GM21360 (cell line): ENCODE results near the gene TRPV5.

Source experiments
- ATAC-seq: cut with Tn5 transposase; IDR thresholded peaks from one replicate; pipeline ENCODE4 v1.9.1; 2021; ENCODE audit warnings: mild to moderate bottlenecking, moderate library complexity; ENCODE audit not compliant: unreplicated experiment

TRPV5 gene

DNA sequence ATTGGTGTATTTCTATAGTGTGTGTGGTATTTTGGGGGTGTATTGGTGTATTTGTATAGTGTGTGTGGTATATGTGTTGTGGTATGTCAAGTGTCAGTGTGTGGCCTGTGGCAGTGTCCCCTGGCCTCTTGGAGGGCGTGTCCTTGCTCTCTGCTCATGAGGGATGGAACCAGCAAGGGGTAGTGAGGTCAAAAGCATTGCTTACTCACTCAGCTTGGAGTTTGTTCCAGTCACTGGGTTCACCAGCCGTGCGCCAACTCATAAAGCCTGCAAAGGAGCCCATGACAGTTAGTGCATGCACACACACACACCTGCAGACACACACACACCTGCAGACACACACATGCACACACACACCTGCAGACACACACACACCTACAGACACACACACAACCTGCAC is 43.7 kb downstream of the TRPV5 start:
- ATAC-seq = no peak

DNA sequence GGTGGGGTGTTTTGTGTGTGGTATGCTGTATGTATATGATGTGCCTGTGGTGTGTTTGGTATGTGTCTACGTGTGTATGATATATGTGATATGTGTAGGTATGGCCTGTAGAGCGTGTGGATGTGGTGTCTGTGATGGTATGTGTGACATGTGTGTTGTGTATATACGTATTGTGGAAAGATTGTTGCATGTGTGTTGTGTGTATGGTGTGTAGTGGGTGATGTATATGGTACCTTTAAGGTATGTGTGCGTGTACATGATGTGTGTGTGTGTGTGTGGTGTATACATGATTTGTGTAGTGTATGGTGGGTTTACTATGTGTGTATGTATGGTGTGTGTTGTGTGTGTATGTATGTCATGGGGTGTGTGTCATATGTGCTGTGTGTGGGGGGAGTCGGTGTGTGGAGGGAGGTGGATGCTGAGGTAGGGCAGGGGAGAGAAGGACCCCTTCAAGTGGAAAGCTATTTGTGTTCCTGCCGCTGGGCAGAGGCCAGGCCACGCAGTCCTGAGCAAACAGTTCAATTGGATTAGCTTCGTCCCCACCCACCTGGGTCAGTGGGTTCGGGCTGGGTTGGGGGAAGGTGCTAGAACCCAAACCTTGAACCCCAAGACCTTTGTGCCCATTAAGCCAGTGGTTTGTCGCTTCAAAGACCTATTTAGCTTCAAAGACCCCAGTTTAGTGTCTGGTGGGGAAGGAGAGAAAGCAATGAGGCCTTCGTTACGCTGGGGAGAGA is 46.1 kb downstream of the TRPV5 start:
- no peak for ATAC-seq

DNA sequence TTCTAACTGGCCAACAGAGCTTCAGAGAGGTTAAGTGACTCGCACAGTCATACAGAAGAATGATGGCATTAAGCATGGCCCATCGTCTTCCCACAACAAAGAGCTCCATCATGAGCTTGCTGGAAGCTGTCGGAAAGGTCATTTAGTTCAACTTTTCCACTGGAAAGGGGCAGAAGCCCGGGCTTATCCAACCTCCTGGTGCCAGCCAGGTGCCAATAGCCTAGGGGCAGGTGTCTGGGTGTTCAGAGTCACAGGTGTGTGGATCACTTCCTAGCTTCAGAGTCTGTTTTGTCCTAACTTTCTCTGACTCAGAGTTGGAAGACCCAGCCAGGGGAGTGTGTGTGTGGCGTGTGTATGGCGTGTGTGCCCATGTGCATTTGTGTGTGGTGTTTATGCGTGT is 46.7 kb downstream of the TRPV5 start:
- ATAC-seq = no peak

DNA sequence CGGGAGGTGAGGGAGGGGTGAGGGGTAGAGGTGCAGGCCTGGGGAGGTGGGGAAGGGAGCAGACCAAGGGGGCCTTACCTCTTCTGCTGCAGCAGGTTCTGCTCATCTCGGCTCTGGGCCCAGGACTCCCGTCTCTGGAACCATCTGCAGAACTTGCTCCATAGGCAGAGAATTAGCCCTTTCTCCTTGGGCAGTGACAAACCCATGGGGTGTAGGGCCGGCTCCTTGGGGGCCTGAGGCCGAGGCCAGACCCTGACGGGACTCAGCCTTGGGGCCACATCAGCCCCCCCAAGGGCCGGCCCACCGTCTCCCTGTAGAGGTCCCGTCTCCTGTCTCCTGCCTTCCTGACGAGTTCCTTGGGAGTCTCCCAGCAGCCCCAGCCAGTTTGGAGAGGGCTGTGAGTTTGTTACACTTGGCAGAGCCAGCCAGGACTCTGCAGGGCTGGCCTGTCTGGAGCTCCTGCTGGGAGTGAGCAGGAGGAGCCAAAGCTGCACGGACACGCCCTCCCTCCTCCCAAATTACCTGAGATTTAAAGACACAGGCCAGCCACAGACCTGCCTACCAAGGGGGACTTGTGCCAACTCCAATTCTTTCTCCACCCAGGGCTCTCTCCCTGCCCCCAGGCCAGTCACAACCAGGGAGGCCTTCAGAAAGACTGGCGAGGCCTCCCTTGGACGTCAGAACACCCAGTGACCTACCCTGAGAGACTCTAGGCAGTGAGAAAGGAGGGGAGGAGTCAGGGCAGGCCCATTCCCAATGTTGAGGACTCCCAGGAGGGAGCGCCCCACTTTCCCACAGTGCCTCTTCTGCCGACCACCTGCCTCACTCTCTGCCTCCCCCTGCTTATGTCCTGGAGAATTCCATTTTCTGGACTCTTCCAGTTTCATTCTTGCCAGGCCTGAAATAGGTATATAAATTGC is 48.0 kb downstream of the TRPV5 start, which contains the start of gene TRPV6:
Gene TRPV6 (minus strand): TSS at position 435 of the 920 bp plus-strand sequence.
- ATAC-seq = no peak

DNA sequence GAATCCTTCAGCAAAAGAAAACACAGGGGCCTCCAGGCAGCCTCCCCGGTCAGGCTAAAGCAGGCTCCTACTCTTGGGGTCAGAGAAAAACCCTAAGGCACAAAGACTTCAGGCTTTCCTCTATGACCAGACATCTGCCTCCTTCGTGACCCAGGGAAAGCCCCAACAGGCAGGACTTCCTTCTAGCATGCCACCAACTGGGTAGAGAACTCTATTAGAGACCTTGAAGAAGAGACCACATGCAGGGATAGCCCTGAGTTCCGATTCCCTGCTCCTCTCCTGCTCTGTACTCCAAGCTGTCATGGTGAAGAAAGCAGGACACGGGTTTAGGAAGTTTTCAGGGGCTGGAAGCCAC is 49.3 kb downstream of the TRPV5 start:
- no peak for ATAC-seq

DNA sequence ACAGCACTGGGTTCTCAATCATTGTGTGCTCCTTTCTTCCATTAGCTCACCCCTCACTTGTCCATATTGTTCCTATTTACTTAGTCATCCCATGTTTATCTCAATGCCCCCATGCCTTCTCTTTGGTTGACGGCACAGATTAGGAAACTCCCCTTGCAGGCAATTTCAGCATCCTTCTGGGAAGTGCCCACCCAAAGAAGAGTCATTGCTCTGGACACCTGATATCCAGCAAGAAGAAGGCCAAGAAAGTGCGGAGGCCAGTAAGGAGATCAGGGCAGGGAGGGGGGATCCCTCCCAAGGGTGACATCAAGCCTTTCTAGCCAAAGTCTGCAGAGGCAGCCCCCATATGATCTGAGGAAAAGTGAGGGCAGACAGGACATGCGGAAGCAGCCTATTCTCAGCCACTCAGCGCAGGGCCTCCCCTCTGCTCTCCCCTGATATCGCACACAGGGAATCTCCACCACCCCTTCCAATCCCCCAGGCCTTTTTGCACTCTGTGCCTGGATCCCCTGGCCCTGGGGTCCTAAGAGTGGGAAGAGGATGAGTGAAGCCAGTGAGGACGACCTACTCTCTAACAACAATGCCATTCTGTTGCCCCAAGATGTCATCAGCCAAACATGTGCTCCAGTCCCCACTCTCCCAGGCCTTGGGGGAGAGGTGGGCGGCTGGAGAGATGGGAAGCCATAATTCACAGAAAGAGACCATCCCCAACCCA is 49.8 kb downstream of the TRPV5 start:
- no peak for ATAC-seq

DNA sequence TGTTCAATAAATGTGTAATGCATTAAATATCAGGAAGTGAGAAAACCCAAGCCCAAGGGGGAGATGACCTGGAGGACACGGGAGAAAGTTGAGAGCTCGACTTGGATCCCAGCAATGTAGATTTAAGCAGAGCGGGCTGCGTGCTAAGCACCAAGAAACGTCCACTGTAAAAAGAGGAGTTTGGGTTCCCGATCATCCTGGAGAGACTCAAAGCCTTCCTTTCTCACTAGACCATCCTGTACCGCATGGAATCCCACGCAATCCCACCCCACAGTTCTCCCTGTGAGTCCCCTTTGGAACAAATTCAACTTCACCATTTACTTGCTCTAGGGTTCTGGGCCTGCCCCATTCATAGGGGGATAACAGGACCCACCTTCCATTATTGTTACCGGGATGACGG is 50.4 kb downstream of the TRPV5 start:
- no peak for ATAC-seq

DNA sequence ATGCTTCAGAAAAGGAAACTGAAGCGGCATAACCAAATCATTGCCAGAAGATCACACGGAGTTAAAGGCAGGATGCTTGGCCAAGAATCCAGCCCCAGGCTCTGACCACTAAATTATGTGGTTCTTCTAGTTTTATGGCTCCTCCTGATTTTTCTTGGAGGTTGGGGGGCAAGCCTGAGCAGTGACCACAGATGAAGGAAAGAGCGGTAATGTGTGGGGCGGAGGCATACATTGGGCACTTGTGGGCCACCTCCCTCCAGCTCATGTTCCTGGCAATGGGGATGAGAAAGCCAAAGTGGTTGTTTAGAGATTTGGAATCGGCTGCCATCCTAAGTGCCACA is 51.2 kb downstream of the TRPV5 start:
- ATAC-seq = no peak

DNA sequence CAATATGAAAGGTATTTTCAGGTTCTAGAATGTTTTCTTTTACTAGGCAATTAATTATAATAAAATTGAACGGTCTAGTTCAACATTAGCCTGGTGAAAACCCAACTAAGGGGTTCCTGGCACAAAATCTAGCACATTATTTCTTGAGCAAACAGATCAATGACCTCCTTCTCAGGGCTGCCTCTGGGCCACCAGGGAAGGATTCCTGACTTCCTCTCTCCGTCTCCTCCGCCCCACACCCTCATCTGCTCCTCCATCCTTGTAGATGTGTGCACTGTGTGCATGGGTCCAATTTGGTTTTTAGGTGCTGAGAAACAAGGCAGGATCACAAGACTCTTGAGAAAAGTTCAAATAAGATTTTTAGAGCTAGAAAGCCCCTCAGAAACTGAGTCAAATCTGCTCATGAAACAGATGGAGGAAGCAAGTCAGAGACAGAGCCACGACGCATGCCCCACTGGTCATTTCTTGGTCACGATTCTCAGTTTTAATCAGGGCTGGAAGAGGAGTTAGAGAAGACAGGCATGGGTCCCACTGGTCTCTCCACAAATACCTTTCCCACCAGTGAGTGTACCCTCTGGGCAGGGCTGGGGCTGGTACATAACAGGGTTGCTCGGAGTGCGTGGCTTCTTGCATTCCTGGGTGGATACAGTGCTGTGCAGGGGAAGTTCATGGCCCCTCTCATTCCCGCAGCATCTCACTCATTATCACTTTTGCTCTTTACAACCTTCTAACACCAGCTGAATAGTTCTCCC is 51.8 kb downstream of the TRPV5 start:
- no peak for ATAC-seq

DNA sequence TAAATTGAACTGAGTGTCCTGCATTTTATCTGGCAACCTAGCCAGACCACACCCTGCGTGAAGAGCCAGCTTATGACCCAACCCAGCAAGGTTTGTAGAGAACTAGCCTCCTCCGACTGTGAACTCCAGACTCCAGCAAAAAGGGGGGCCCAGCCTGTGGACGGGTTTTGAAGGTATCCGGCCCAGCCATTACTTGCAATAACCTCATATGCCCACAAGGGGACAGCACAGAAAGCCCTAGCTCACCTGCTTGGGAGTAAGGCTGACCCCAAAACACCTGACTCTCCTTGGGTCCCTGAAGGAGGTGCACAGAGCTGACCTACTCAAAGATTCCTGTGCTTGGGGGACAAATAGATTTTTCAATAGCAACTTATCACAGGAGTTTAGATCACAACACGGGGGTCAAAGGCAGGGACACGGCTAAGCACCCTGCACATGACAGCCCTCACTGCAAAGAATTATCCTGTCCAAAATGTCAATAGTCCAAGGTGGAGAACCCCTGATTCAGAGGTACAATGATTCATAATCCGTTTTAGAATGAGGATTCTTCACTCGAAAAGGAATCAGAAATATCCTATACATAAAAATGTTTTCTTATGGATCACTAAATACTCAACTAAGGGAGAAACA is 52.6 kb downstream of the TRPV5 start:
- peak; percentile 70 for ATAC-seq

DNA sequence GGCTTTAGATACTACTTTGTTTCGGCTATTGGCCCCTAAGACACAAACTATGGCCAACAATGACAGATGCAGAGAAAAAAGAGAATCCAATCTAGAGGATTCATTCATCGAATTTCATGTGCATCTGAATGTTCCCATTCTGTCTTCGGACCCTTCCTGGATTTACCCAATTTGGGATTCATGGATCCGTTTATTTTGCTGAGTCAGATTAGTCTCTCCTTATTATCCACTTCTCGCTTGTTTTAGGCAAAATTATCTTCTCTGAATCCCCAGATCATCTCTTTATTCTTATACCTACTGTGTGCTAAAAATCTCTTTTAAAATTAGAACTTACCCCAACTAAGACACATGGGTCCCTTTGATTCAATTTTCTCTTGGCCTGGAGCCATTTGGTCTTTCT is 54.5 kb downstream of the TRPV5 start:
- ATAC-seq = no peak

DNA sequence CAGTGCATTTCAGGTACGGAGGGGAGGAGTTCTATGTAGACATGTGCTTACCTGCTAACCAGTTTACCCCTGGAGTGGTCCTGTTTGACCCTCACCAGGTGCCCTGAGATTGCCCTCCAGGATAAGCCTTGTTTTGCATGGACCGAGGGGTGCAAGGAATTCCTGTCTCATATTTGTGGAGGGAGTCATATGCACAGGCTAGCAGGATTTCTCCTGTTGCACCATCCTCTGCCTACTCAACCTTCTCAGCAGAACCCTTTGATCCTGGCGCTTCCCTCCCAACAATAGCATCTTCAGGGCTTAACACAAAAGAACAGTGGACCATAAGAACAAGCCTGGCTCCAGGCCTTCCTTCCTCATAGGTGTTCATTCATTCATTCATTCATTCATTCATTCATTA is 55.2 kb downstream of the TRPV5 start:
- ATAC-seq = no peak

DNA sequence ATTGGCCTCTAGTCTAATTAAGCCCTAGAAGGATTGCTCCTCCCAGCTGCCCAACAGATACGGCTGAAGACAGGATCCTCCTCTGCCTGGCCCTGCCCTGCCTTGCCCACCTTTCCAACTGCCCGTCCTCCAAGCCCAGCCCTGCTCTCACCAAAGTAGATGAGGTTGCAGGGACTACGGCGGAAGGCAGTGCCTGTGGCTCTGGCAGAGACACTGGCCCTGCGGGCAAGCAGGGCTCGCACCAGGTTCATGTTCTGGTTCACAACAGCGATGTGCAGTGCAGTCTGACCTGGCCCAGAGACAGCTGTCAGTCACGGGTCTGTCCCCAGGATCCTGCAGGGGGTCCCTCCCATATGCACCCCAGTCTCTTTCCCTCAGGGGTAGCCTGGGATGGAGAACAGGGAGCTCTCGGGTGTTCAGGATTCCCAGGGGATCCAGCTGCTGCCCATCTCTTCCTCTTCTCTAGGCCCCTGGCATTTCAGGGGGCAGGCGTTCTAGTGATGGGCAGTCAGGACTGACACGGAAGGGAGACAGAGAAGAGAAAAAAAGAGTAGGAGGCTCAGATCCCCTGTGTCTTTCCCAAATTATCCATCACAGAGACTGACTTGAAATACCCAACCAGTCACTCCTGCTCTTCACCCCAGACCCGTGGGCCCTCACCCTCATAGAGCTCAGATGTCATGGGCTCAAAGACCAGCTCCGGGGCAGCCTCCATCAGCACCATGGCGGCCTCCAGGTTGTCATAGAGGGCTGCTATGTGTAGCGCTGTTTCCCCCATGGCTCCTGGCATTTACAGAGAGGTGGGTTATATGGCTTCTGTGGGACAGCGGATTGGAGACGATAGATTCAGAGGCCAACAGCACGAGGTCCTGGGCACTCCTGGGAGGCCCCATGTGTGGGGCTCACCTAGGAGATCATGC is 56.3 kb downstream of the TRPV5 start:
- ATAC-seq = no peak

DNA sequence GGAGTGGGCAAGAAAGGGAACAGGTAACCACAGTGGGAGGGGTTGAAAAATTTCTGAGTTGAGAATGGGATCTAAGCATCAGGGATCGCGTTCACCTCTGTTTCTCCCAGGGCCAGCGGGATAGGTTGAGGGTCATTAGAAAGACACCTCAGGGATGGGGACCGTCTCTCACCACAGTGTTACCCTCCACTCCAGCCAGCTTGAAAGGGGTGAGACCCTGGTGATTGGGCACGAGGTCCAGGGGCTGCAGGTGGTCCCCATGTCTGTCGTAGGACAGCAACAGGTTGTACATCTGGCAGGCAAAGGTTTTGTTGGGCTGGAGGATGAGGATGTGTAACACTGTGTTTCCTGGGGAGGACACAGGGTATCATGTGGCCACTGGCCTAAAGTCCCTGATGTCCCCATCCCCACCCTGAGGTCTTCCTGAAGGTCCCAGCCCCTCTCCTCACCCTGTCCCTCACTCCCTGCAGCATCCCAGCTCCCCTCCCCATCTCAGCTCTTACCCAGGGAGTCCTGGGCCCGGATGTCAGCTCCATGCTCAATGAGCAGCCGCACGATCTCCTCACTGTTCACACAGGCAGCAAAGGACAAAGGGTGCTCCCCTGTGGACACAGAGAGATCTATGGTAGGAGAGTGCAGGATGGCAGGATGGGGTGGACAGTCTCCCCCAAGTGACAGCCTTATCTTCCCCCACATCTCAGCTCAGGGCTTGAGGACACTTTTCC is 57.1 kb downstream of the TRPV5 start:
- ATAC-seq = no peak

DNA sequence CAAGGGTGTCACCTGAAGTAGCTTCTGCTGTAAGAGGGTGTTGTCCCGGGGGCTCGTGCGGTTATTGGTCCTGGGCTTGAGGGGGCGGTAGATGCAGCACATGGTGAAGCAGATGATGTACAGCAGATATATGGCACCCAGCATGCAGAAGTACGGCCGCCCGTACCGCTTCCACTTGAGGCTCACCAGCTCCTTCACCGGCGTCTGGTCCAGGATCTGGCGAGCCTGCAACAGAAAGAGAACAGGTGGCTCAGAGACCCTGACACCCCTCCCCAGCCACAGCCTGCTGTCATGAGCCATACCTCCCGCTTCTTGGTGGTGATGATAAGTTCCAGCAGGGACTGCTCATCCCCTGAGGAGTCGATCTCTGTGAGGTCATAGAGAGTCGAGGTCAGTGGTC is 58.1 kb downstream of the TRPV5 start:
- no peak for ATAC-seq

DNA sequence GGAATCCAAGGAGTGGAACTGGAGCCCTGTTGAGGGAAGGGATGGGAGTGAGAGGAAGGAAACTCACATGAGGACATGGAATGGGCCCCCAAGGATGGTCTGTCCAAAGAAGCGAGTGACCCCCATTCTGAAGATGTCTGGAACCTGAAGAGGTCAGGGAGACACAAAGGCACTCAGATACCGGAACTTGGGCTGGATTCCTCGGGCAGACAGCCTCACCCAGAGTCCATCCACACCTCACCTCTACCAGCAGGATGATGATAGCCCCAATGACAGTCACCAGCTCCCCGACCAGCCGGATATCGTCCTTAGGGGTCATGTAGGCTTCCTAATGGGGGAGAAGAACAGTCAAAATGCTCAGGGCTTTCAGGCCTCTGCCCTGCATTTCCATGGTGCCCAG is 58.7 kb downstream of the TRPV5 start:
- no peak for ATAC-seq

DNA sequence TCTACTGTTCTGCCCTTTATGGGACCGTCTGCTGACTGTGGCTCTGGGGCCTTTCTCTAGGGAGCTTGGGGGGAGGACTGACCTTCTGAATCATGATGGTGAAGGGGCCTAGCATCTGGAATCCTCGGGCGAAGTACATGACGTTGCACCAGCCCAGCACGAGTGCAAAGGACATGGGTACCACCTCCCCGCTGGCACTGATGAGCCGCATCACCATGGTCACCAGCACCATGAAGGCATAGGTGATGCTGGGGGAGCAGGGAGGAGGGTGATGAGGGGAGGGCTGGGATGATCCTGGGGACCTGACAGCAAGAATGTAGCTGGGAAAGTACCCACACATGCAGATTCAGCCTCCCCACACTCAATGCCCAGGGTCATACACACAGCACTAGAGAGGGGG is 59.1 kb downstream of the TRPV5 start:
- ATAC-seq = no peak

DNA sequence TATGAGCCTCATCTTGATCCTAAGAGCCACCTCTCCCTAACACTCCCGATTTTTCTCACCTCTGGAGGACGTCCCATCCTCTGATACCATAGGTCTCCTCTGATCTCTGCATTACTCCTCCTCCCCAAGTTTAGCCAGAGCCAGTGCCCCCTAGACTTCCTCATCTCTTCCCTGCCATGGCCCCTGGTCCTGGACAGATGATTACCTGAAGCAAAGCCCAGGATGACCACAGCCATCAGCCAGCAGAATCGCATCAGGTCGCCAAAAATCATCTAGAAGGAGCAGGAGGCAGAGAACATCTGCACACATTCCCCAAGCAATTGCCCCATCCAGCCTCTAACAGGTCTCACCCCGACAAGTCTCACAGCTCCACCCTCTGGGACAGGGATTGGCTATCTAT is 59.7 kb downstream of the TRPV5 start:
- no peak for ATAC-seq

DNA sequence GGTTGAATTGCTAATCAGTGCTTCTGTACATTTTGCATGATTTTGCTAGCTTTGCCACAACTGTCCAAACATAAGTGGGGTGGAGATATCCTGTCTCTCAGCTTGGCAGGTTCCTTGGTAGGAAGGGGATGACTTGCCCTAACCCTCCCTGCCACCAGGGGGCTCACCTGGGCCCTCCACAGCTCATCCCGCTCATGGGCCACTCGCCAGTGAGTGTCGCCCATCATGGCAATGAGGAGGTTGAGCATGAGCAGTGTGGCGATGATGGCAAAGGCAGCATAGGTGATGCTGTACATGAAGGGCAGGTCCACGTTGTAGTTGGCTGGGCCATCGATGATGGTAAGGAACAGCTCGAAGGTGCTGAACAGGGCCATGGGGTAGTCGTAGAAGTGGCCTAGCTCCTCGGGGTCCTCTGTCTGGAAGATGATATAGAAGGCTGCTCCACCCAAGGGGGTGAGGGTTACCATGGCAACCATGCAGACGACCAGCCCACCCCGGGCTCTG is 60.2 kb downstream of the TRPV5 start:
- peak; percentile 88 for ATAC-seq
